B cell (primary cell): Measurements from ENCODE around the gene S100A14.

Experiments
- EZH2 ChIP-seq: IDR thresholded peaks from 2 replicates; pipeline ENCODE4 v1.6.1; 2012; ENCODE audit warnings: borderline replicate concordance, low read depth, mild to moderate bottlenecking, moderate library complexity, low read length; ENCODE audit not compliant: insufficient read depth, poor library complexity, severe bottlenecking
- TF ChIP-seq, protein P1 (sequence below): fragments of 200-600 bp; IDR thresholded peaks from one replicate; pipeline ENCODE4 v1.8.0; 2022; ENCODE audit warnings: antibody characterized with exemption, mild to moderate bottlenecking

- TF ChIP-seq, protein P1, sequence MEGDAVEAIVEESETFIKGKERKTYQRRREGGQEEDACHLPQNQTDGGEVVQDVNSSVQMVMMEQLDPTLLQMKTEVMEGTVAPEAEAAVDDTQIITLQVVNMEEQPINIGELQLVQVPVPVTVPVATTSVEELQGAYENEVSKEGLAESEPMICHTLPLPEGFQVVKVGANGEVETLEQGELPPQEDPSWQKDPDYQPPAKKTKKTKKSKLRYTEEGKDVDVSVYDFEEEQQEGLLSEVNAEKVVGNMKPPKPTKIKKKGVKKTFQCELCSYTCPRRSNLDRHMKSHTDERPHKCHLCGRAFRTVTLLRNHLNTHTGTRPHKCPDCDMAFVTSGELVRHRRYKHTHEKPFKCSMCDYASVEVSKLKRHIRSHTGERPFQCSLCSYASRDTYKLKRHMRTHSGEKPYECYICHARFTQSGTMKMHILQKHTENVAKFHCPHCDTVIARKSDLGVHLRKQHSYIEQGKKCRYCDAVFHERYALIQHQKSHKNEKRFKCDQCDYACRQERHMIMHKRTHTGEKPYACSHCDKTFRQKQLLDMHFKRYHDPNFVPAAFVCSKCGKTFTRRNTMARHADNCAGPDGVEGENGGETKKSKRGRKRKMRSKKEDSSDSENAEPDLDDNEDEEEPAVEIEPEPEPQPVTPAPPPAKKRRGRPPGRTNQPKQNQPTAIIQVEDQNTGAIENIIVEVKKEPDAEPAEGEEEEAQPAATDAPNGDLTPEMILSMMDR, result no peak
- TF ChIP-seq EZH2, result no peak
These were observed 35.6 kb upstream of the S100A14 start for GRCh38 chr1:153651771-153652170.
